ENCODE measurements around the gene TMX2. TPM values are rescaled to one million over a fixed set of nuclear protein-coding genes. Genes with fewer than 3 reads are reported as not detected.
A peak's percentile ranks its signal among the peaks of the same experiment; 100 is the strongest.

The TMX2 gene
- 55.8 TPM for total RNA-seq (2013)
- polyA plus RNA-seq (10 to 100 TPM; 28.9 to 71.6 (median 52.9) TPM), polyA minus RNA-seq (26.5 and 29.4 TPM in 2 replicates), total RNA-seq (11.6 to 26.5 (median 21.9) reads per million in 11 experiments)

GRCh38 chr11:57712256-57713150 is at the start of gene TMX2:
Gene TMX2, plus strand, starts transcription at chr11:57712593. Its CDS starts 26 bp downstream, at chr11:57712619.
- intact Hi-C loops (cut with micrococcal nuclease): loop anchor here (2.0 to 5.0 kb wide), 3 partner anchors 44 to 85 kb away; partner anchors contain the start of gene ZDHHC5 (in 1 of the 2)
- peak within 1 kb of the TSS; percentile 98 for H3K4me3 Mint-ChIP-seq
- peaks cover 76% of the 10 kb centered on the region for H3K79me2 ChIP-seq (ENCODE audit: insufficient read depth, low read length)

More at GRCh38 chr11:57712256-57713150, at the start of gene TMX2:
- Histone ChIP-seq H3K9ac (ENCODE audit: insufficient read depth, low read length, poor library complexity, severe bottlenecking) (peak within 1 kb of the TSS; percentile 87), H3K4me1 (ENCODE audit: control insufficient read depth in 1 of 2, insufficient read depth in 2 of 2, low read length in 2 of 2) (peaks cover 22 to 31% of the 10 kb centered on the region in 2 donors), H3K27me3 (ENCODE audit: control insufficient read depth in 2 of 2, insufficient read depth in 2 of 2, low read length in 2 of 2) (no peaks in the 10 kb centered on the region), H3K4me3 (replicated peaks in 1 of 3; ENCODE audit: low read depth in 2 of 3, low read length in 3 of 3) (peak within 1 kb of the TSS; percentile 72 to 100 (median 96)), H4K20me1 (ENCODE audit: insufficient read depth, low read length) (peaks cover 5% of the 10 kb centered on the region), H3K27ac (ENCODE audit: low read depth in 1 of 2, low read length in 2 of 2) (peak within 1 kb of the TSS; percentile 72 to 97), H3K36me3 (replicated peaks in 1 of 2; ENCODE audit: control insufficient read depth in 1 of 2, insufficient read depth in 2 of 2, low read length in 2 of 2) (peaks cover 3 to 14% of the 10 kb centered on the region in 2 donors), H3K9me3 (replicated peaks in 1 of 2; ENCODE audit: control insufficient read depth in 1 of 2, insufficient read depth in 1 of 2, low read length in 2 of 2) (no peaks in the 10 kb centered on the region), H3K4me2 (replicated peaks; ENCODE audit: extremely low read depth, low read length, poor library complexity, severe bottlenecking) (peak within 1 kb of the TSS; percentile 95), H2AFZ (ENCODE audit: insufficient read depth, low read depth, low read length, poor library complexity, severe bottlenecking) (peak within 1 kb of the TSS; percentile 97)
- WGBS (ENCODE audit: insufficient coverage): 0% methylated on average over 44 of the region's 53 CpGs
- Mint-ChIP-seq H3K27ac (peak within 1 kb of the TSS; percentile 95 to 99 (median 98)), H3K36me3 (peaks cover 7 to 16% of the 10 kb centered on the region in 2 donors), H3K27me3 (ENCODE audit: low read depth in 3 of 3) (peaks cover 0 to 2% (median 2%) of the 10 kb centered on the region in 3 donors), H3K4me1 (peaks cover 32% of the 10 kb centered on the region), H3K9me3 (no peaks in the 10 kb centered on the region)
- no peak for TF ChIP-seq CTCF (IDR thresholded peaks at IDR 0.05)
- DNase-seq: peak; percentile 96 to 99 (median 98)
